Testis (tissue), 2 donors: ENCODE data around the gene FAM53B.

ENCODE experiments used
- CTCF ChIP-seq, 3 experiments: fragments of 450-650 bp in 2 of 3; fragments of 200-600 bp in 1 of 3; sonication (generic) in 1 of 3; IDR thresholded peaks; one replicate each; pipeline ENCODE4 v1.5.1; 2016 to 2019; ENCODE audit warnings: antibody characterized with exemption in 3 of 3, mild to moderate bottlenecking in 2 of 3, moderate library complexity in 1 of 3
- POLR2A ChIP-seq: fragments of 450-650 bp; IDR thresholded peaks from one replicate; pipeline ENCODE4 v1.6.1; 2017; ENCODE audit warnings: antibody characterized with exemption, mild to moderate bottlenecking, moderate library complexity

DNA sequence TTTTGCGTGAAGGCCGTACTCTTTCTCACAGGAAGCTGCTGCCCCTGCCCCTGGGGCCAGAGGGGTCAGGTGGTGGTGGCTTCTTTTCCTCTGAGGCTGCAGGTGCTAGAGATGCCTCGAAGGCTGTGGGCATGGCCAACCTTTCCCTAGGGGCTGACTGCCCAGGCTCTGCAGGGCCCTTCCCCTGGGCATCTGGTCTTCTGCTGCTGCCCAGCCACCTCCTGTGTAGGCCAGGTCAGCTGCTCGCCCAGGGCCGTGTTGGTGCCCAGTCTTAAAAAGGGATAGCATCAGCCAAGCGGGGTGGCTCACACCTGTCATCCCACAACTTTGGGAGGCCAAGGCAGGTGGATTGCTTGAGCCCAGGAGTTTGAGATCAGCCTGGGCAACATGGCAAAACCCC, 114.3 kb downstream of the FAM53B start:
- no peak for TF ChIP-seq CTCF (IDR thresholded peaks at IDR 0.05)
- no peak for TF ChIP-seq POLR2A
